Stimulated activated CD4-positive, alpha-beta T cell treated with anti-CD3 and anti-CD28 coated beads, Interleukin-1b, Interleukin-23, amount 100 ng/mL, for 24 hours (primary cell): ENCODE results near the gene RND1.

Source experiments
- DNase-seq, 4 experiments: peaks; one replicate each; pipeline ENCODE4 v3.0.0-alpha.2; 2020; ENCODE audit warnings: low read depth in 4 of 4, low spot score in 1 of 4

Gene RND1

GRCh38 chr12:48811437-48812090 lies 54.1 kb downstream of the RND1 start:
- DNase-seq = no peak

- DNase-seq = no peak
Observed at GRCh38 chr12:48810903-48811431, 54.7 kb downstream of the RND1 start.

GRCh38 chr12:48807981-48808380 lies 57.7 kb downstream of the RND1 start:
- no peak for DNase-seq
